Measurements from ENCODE around the gene OR51A7.
"Not testable (repeated sequence)": the region's sequence is repeated elsewhere in the genome, so short reads cannot be mapped to it uniquely, and the experiment has no call there.

The OR51A7 gene

GRCh38 chr11:4955613-4956012 is 52.0 kb downstream of the OR51A7 start, which contains the start of gene OR51A2:
Gene OR51A2 (minus strand): TSS chr11:4955713. CDS start chr11:4955713, 0 bp downstream.
- DNase-seq (ENCODE audit: low read depth in 2 of 2): not testable (repeated sequence)

GRCh38 chr11:4957396-4957795 is 53.8 kb downstream of the OR51A7 start:
- no peak for DNase-seq (ENCODE audit: low read depth in 2 of 2)

Data from fibroblast of skin of left biceps (primary cell).